Measurements from ENCODE around the gene ESPNL.

Gene ESPNL

DNA sequence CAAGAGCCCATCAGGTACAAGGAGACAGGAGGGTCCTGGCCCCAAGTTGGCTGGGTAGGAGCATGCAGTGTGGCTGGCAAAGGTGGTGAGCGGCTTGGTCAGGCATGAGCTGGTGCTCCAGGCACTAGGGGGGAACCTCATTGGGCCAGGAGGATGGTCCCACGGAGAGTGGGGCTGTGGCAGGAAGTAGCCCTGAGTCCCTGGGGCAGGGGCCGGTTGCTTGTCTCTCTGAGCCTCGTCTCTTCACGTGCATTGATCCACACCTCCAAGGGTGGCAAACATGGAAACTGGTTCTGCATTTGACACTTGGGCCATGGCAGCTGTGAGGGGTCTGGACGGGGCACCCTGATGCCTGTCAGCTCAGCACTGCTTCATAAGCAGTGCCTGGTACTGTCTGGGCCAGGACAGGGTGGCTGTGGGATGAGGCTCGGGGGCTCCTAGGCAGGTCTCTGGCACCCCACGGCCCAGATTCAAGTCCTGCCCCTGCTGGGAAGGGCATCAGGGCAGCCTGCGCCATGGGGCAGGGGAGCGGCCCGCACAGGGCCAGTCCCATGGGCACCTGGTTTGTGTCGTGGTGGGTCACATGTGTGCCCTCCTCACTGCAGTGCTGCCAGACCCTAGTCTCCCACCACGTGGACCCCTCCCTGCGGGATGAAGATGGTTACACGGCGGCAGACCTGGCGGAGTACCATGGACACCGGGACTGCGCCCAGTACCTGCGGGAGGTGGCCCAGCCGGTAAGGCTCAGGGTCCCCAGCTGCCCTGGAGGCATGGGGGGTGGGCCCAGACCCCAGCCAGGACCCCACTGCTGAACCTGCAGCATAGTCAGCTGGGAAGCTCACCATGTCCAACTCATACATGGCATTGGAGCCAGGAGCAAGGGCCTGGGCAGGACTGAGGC is 16.4 kb downstream of the ESPNL start:
- Histone ChIP-seq H2AFZ (ENCODE audit: low read length) (no peak overlapping the region), H3F3A (ENCODE audit: insufficient read depth, low read length) (no peaks in the 10 kb centered on the region), H3K4me1 (ENCODE audit: low read length) (no peaks in the 10 kb centered on the region), H3K79me2 (ENCODE audit: low read length) (no peaks in the 10 kb centered on the region), H3K27me3 (replicated peaks; ENCODE audit: insufficient read depth, low read length) (no peaks in the 10 kb centered on the region), H3K9me3 (replicated peaks; ENCODE audit: insufficient read depth, low read length) (no peaks in the 10 kb centered on the region), H4K20me1 (ENCODE audit: insufficient read depth, low read length) (no peaks in the 10 kb centered on the region), H3K36me3 (replicated peaks; ENCODE audit: insufficient read depth, low read length) (no peaks in the 10 kb centered on the region), H3K9me2 (replicated peaks; ENCODE audit: insufficient read depth, low read length) (no peaks in the 10 kb centered on the region), H3K4me2 (ENCODE audit: low read depth, low read length) (no peak overlapping the region), H3K27ac (ENCODE audit: low read length) (no peak overlapping the region), H3K4me3 (ENCODE audit: low read length) (no peak overlapping the region), H3K9ac (ENCODE audit: low read length) (no peak overlapping the region)
- no peak for TF ChIP-seq EZH2phosphoT487 (IDR thresholded peaks at IDR 0.05; ENCODE audit: low read length)
- TF ChIP-seq, protein P1, sequence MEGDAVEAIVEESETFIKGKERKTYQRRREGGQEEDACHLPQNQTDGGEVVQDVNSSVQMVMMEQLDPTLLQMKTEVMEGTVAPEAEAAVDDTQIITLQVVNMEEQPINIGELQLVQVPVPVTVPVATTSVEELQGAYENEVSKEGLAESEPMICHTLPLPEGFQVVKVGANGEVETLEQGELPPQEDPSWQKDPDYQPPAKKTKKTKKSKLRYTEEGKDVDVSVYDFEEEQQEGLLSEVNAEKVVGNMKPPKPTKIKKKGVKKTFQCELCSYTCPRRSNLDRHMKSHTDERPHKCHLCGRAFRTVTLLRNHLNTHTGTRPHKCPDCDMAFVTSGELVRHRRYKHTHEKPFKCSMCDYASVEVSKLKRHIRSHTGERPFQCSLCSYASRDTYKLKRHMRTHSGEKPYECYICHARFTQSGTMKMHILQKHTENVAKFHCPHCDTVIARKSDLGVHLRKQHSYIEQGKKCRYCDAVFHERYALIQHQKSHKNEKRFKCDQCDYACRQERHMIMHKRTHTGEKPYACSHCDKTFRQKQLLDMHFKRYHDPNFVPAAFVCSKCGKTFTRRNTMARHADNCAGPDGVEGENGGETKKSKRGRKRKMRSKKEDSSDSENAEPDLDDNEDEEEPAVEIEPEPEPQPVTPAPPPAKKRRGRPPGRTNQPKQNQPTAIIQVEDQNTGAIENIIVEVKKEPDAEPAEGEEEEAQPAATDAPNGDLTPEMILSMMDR (IDR thresholded peaks at IDR 0.05; ENCODE audit: low read length) = no peak
- TF ChIP-seq EZH2 (optimal IDR thresholded peaks at IDR 0.05; ENCODE audit: low read depth, low read length) = no peak
- no peak for DNase-seq

DNA sequence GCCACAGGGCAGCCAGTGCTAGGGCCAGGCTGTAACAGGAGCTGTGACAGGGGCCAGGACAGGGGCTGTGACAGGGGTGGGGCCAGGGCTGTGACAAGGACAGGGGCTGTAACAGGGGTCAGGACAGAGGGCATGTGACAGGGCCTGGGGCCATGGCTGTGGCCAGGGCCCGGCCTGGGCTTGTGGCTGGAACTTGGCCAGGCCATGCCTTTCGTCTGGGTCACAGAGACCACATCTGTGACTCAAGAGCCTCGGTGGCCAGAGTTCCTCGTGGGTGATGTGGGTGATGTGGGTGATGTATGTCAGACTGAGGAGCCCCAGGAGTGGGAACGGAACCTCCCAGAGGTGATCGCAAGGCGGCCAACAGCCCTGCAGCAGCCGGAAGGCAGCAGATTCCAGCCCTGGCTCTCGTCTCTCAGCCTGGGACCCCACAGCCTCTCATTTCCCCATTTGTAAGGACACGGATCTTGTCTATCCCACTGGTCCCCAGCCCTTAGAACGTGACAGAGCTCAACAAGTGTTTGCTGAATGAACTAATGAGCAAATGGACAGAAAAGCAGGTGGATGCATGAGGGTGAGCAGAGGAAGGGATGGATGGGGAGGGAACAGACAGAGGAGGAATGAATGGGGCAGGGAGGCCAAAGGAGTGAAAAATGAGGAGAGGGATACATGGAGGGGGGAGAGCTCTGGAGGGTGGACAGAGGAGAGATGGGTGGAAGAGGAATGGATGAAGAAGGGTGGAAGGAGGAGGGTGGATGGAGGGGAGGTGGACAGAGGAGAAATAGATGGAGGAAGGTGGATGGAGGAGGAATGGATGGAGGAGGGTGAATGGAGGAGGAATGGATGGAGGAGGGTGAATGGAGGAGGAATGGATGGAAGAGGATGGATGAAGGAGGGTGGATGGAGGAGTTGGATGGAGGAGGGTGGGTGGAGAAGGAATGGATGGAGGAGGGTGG is 17.3 kb downstream of the ESPNL start:
- no peak overlapping the region for H2AFZ ChIP-seq (ENCODE audit: low read length)
- H3K36me3 ChIP-seq (replicated peaks; ENCODE audit: insufficient read depth, low read length) = no peaks in the 10 kb centered on the region
- H3K27me3 ChIP-seq (replicated peaks; ENCODE audit: insufficient read depth, low read length) = no peaks in the 10 kb centered on the region
- H3K79me2 ChIP-seq (ENCODE audit: low read length) = no peaks in the 10 kb centered on the region
- H3K4me3 ChIP-seq (ENCODE audit: low read length) = no peak overlapping the region
- TF ChIP-seq, protein P1 (IDR thresholded peaks at IDR 0.05; ENCODE audit: low read length) = no peak
- TF ChIP-seq EZH2phosphoT487 (IDR thresholded peaks at IDR 0.05; ENCODE audit: low read length) (no peak), EZH2 (optimal IDR thresholded peaks at IDR 0.05; ENCODE audit: low read depth, low read length) (no peak)
- no peaks in the 10 kb centered on the region for H3K4me1 ChIP-seq (ENCODE audit: low read length)
- H3K9ac ChIP-seq (ENCODE audit: low read length) = no peak overlapping the region
- no peaks in the 10 kb centered on the region for H3F3A ChIP-seq (ENCODE audit: insufficient read depth, low read length)
- no peaks in the 10 kb centered on the region for H4K20me1 ChIP-seq (ENCODE audit: insufficient read depth, low read length)
- no peaks in the 10 kb centered on the region for H3K9me2 ChIP-seq (replicated peaks; ENCODE audit: insufficient read depth, low read length)
- no peaks in the 10 kb centered on the region for H3K9me3 ChIP-seq (replicated peaks; ENCODE audit: insufficient read depth, low read length)
- H3K4me2 ChIP-seq (ENCODE audit: low read depth, low read length) = no peak overlapping the region
- H3K27ac ChIP-seq (ENCODE audit: low read length) = no peak overlapping the region
- no peak for DNase-seq

DNA sequence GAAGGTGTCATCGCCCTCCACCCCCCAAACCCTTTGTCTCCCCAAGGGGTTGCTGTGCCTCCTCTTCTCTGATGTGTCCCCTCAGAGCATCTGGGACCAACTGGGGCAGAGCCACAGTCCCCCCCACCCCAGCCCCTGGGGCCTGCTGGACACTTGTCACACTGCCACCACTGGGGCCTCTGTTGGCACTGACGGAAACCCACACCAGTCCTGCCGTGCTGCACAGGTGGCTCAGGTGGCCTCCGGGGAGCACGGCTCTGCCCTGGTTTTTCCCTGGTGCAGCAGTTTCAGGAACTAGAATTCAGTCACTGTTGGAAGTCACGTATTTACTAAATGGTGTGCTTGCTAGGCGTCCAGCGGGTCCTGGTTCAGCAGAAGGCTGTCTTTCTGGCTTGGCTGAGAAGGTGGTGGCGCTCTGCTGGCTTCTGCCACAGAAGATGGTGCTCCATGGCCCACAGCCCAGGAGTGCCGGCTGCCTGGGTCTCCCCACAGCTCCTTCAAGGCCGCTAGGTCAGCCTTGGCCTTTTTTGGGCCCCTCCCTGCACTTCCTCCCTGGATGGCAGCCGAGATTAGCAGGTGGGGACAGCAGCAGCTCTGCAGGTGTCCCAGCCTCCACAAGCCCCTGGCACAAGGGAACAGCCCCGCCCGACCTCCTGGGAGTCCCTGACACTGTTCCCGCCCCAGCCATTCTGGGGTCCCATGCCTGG is 19.8 kb downstream of the ESPNL start:
- DNase-seq = peak; percentile 17
- no peaks in the 10 kb centered on the region for H3K79me2 ChIP-seq (ENCODE audit: low read length)
- no peaks in the 10 kb centered on the region for H3K9me2 ChIP-seq (replicated peaks; ENCODE audit: insufficient read depth, low read length)
- TF ChIP-seq, protein P1 (IDR thresholded peaks at IDR 0.05; ENCODE audit: low read length) = no peak
- no peak for TF ChIP-seq EZH2 (optimal IDR thresholded peaks at IDR 0.05; ENCODE audit: low read depth, low read length)
- no peak for TF ChIP-seq EZH2phosphoT487 (IDR thresholded peaks at IDR 0.05; ENCODE audit: low read length)
- H3K27ac ChIP-seq (ENCODE audit: low read length) = peak overlapping the region; percentile 27; the same call in 1 of the 2 replicates
- H4K20me1 ChIP-seq (ENCODE audit: insufficient read depth, low read length) = no peaks in the 10 kb centered on the region
- no peaks in the 10 kb centered on the region for H3K4me1 ChIP-seq (ENCODE audit: low read length)
- H3K4me3 ChIP-seq (ENCODE audit: low read length) = no peak overlapping the region
- H3K4me2 ChIP-seq (ENCODE audit: low read depth, low read length) = peak overlapping the region; percentile 43; the same call in 1 of the 2 replicates
- H3K27me3 ChIP-seq (replicated peaks; ENCODE audit: insufficient read depth, low read length) = no peaks in the 10 kb centered on the region; the same call in 1 of the 2 replicates
- no peaks in the 10 kb centered on the region for H3F3A ChIP-seq (ENCODE audit: insufficient read depth, low read length)
- no peak overlapping the region for H2AFZ ChIP-seq (ENCODE audit: low read length)
- H3K36me3 ChIP-seq (replicated peaks; ENCODE audit: insufficient read depth, low read length) = no peaks in the 10 kb centered on the region
- H3K9ac ChIP-seq (ENCODE audit: low read length) = no peak overlapping the region
- H3K9me3 ChIP-seq (replicated peaks; ENCODE audit: insufficient read depth, low read length) = no peaks in the 10 kb centered on the region
